Thoracic aorta (tissue), 2 donors: ENCODE results near the gene LYRM2. TPM values are rescaled to one million over a fixed set of nuclear protein-coding genes. Genes with fewer than 3 reads are reported as not detected.

Source experiments
- ATAC-seq: fragments of 150-250 bp; one replicate; pipeline ENCODE4 v1.8.0; 2017; ENCODE audit warnings: low read depth; ENCODE audit not compliant: insufficient number of reproducible peaks, low FRiP score
- DNase-seq: peaks from one replicate; pipeline ENCODE4 v3.0.0-alpha.2; 2020; ENCODE audit warnings: low spot score
- H3K27ac ChIP-seq, 2 donors: fragments of 200-600 bp; sonication (generic); 1 replicate in 1 of 2; 2 replicates in 1 of 2; pipeline ENCODE4 v1.5.1; 2016; ENCODE audit warnings: mild to moderate bottlenecking in 2 of 2, moderate library complexity in 2 of 2
- H3K27me3 ChIP-seq: fragments of 200-600 bp; sonication (generic); replicated peaks from 2 replicates; pipeline ENCODE4 v1.6.0; 2016; ENCODE audit warnings: mild to moderate bottlenecking; ENCODE audit not compliant: insufficient read depth
- H3K36me3 ChIP-seq: fragments of 200-600 bp; sonication (generic); one replicate; pipeline ENCODE4 v1.5.1; 2016
- H3K4me1 ChIP-seq, 2 donors: fragments of 200-600 bp; sonication (generic); 1 replicate in 1 of 2; 2 replicates in 1 of 2; pipeline versions ENCODE4 v1.5.1 to v1.6.0; 2016; ENCODE audit warnings: low read depth in 2 of 2, mild to moderate bottlenecking in 1 of 2; ENCODE audit not compliant: control insufficient read depth in 1 of 2
- H3K4me3 ChIP-seq: fragments of 200-600 bp; sonication (generic); 2 replicates; pipeline ENCODE4 v1.5.1; 2016; ENCODE audit warnings: mild to moderate bottlenecking
- H3K9me3 ChIP-seq: fragments of 200-600 bp; sonication (generic); 2 replicates; pipeline ENCODE4 v1.5.1; 2016
- CTCF ChIP-seq: fragments of 200-600 bp; sonication (generic); IDR thresholded peaks from one replicate; pipeline ENCODE4 v1.5.1; 2019; ENCODE audit warnings: antibody characterized with exemption
- total RNA-seq, 2 donors: library from RNA; depleted of rRNA; stranded (reverse); fragments of >200 nt; gene quantifications; one replicate each; pipeline versions ENCODE4 v1.1.0 to v1.2.3, GENCODE V29; 2016

LYRM2 gene
- total RNA-seq, 2 donors from 2014 or later, result 12.9 to 18.1 TPM

GRCh38 chr6:89630488-89630887 lies 8.1 kb downstream of the LYRM2 start:
- peaks cover 24% of the 10 kb centered on the region for H3K36me3 ChIP-seq

GRCh38 chr6:89623749-89624148 lies 14.8 kb downstream of the LYRM2 start:
- no peaks in the 10 kb centered on the region for H3K27me3 ChIP-seq
- no peak for DNase-seq
- TF ChIP-seq CTCF, result no peak
- no peak for ATAC-seq
- no peaks in the 10 kb centered on the region for H3K9me3 ChIP-seq
- no peaks in the 10 kb centered on the region for H3K4me1 ChIP-seq
- H3K27ac ChIP-seq, result no peak overlapping the region
- H3K4me3 ChIP-seq, result no peak overlapping the region
- H3K36me3 ChIP-seq, result peaks cover 33% of the 10 kb centered on the region

More at GRCh38 chr6:89630488-89630887, 8.1 kb downstream of the LYRM2 start:
- no peak for TF ChIP-seq CTCF
- H3K27me3 ChIP-seq, result no peaks in the 10 kb centered on the region
- H3K4me1 ChIP-seq, result no peaks in the 10 kb centered on the region
- H3K9me3 ChIP-seq, result no peaks in the 10 kb centered on the region
- DNase-seq, result no peak
- ATAC-seq, result no peak
- H3K27ac ChIP-seq, result peak overlapping the region; percentile 21 to 39
- H3K4me3 ChIP-seq, result no peak overlapping the region

DNA sequence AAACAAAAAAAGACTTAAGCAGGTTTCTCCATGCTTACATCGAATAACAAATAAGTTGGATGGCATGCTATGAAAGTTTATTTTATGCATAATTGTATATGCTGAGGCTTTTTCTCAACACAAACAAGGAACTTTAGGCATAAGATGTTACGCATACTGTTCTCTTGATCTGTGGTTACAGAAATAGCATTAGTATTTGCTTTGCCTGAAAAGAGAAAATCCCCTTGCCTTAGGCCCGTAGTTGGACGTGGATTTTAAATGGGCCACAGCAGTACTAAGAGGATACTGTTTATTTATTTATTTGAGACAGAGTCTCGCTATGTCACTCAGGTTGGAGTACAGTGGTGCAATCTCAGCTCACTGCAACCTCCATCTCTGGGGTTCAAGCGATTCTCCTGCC lies 19.0 kb downstream of the LYRM2 start:
- no peak overlapping the region for H3K27ac ChIP-seq
- H3K9me3 ChIP-seq, result no peaks in the 10 kb centered on the region
- H3K27me3 ChIP-seq, result no peaks in the 10 kb centered on the region
- peaks cover 9% of the 10 kb centered on the region for H3K36me3 ChIP-seq
- TF ChIP-seq CTCF, result no peak
- ATAC-seq, result no peak
- no peaks in the 10 kb centered on the region for H3K4me1 ChIP-seq
- H3K4me3 ChIP-seq, result no peak overlapping the region
- DNase-seq, result no peak

DNA sequence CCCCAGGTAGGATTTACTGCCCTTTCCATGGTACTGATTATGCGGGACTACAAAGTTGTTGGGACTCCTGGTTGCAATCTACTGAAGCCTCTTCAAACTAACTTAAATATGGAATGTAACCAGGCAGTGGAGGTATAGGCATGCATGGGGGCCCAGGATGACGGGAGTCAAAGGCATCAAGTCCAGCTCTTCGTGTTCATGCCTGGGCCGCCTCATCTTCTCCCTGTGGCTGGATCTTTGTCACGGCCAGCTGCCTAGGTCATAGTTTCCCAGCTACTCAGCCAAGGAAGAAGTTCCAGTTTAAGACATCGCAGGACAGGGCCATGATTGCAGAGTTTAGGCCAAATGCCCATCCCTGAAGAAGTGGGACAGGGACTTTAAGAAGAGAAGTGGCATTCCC lies 20.5 kb downstream of the LYRM2 start:
- no peak for ATAC-seq
- DNase-seq, result no peak
- no peaks in the 10 kb centered on the region for H3K4me1 ChIP-seq
- H3K36me3 ChIP-seq, result peaks cover 4% of the 10 kb centered on the region
- H3K4me3 ChIP-seq, result no peak overlapping the region
- no peak for TF ChIP-seq CTCF
- H3K27ac ChIP-seq, result no peak overlapping the region
- no peaks in the 10 kb centered on the region for H3K9me3 ChIP-seq
- H3K27me3 ChIP-seq, result no peaks in the 10 kb centered on the region

DNA sequence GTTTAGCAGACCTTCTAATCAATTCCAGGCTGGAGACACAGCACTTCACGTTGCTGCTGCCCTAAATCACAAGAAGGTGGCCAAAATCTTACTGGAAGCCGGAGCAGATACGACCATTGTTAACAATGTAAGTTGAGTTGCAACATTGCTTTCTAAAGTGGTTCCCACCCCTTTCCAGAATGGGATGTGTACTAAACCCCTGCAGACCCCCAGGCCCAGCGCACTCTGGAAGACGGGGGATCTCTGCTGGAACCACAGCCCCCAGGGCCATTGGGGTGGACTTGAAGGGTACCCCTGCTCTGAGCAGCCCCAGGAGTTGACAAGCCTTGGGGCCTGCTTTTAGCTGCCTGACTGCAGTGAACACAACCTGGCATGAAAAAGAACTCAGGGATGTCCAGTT lies 22.0 kb downstream of the LYRM2 start:
- H3K4me3 ChIP-seq, result no peak overlapping the region
- H3K36me3 ChIP-seq, result no peaks in the 10 kb centered on the region
- ATAC-seq (no peak), DNase-seq (no peak)
- peaks cover 0 to 2% of the 10 kb centered on the region in 2 donors for H3K4me1 ChIP-seq
- no peaks in the 10 kb centered on the region for H3K27me3 ChIP-seq
- H3K9me3 ChIP-seq, result no peaks in the 10 kb centered on the region
- TF ChIP-seq CTCF, result no peak
- no peak overlapping the region for H3K27ac ChIP-seq
